ENCODE results near the gene CELA3B.
A peak's percentile ranks its signal among the peaks of the same experiment; 100 is the strongest.

CELA3B gene

GRCh38 chr1:21933397-21934248 lies 43.2 kb upstream of the CELA3B start:
- no peak for TF ChIP-seq CTCF (IDR thresholded peaks at IDR 0.05; ENCODE audit: borderline replicate concordance, control extremely low read depth, extremely low read depth, insufficient read depth, missing control alignments)
- in situ Hi-C loops (cut with MboI; ENCODE audit: low sequenced_read_pairs, unreplicated experiment): no loop called here
- no peak for DNase-seq (ENCODE audit: low spot score)

- no peak for TF ChIP-seq CTCF (IDR thresholded peaks at IDR 0.05; ENCODE audit: borderline replicate concordance, control extremely low read depth, extremely low read depth, insufficient read depth, missing control alignments)
- in situ Hi-C loops (cut with MboI; ENCODE audit: low sequenced_read_pairs, unreplicated experiment): no loop called here
- DNase-seq (ENCODE audit: low spot score): no peak
Observed at GRCh38 chr1:21935393-21935804, 41.4 kb upstream of the CELA3B start.

GRCh38 chr1:21935891-21936365 lies 40.9 kb upstream of the CELA3B start:
- in situ Hi-C loops (cut with MboI; ENCODE audit: low sequenced_read_pairs, unreplicated experiment): no loop called here
- no peak for DNase-seq (ENCODE audit: low spot score)
- TF ChIP-seq CTCF (IDR thresholded peaks at IDR 0.05; ENCODE audit: borderline replicate concordance, control extremely low read depth, extremely low read depth, insufficient read depth, missing control alignments): no peak

GRCh38 chr1:21936366-21937031 lies 40.3 kb upstream of the CELA3B start:
- in situ Hi-C loops (cut with MboI; ENCODE audit: low sequenced_read_pairs, unreplicated experiment): no loop called here
- TF ChIP-seq CTCF (IDR thresholded peaks at IDR 0.05; ENCODE audit: borderline replicate concordance, control extremely low read depth, extremely low read depth, insufficient read depth, missing control alignments): no peak
- no peak for DNase-seq (ENCODE audit: low spot score)

- in situ Hi-C loops (cut with MboI; ENCODE audit: low sequenced_read_pairs, unreplicated experiment): no loop called here
- TF ChIP-seq CTCF (IDR thresholded peaks at IDR 0.05; ENCODE audit: borderline replicate concordance, control extremely low read depth, extremely low read depth, insufficient read depth, missing control alignments): no peak
- no peak for DNase-seq (ENCODE audit: low spot score)
Observed at GRCh38 chr1:21937034-21937371, 39.8 kb upstream of the CELA3B start, which contains the start of gene HSPG2. Gene HSPG2 (minus strand): TSS chr1:21937310. CDS start chr1:21937217, 93 bp downstream.

GRCh38 chr1:21937372-21938121 lies 39.3 kb upstream of the CELA3B start:
- DNase-seq (ENCODE audit: low spot score): peak; percentile 87
- TF ChIP-seq CTCF (IDR thresholded peaks at IDR 0.05; ENCODE audit: borderline replicate concordance, control extremely low read depth, extremely low read depth, insufficient read depth, missing control alignments): no peak
- in situ Hi-C loops (cut with MboI; ENCODE audit: low sequenced_read_pairs, unreplicated experiment): no loop called here

All from GM13976 (cell line).